Activated T-cell treated with anti-CD3 and anti-CD28 coated beads, Interleukin-2, amount 50 U/mL, for 48 hours (primary cell): Measurements from ENCODE around the gene SUCO.

ENCODE experiments used
- DNase-seq, 2 experiments: peaks; one replicate each; pipeline ENCODE4 v3.0.0-alpha.2; 2020

SUCO gene

GRCh38 chr1:172515927-172516326 lies 17.0 kb upstream of the SUCO start:
- no peak for DNase-seq

- DNase-seq, result no peak
Measured at GRCh38 chr1:172517081-172517480, 15.9 kb upstream of the SUCO start.

- no peak for DNase-seq
Measured at GRCh38 chr1:172517545-172517944, 15.4 kb upstream of the SUCO start.

GRCh38 chr1:172529304-172529703 lies 3.6 kb upstream of the SUCO start:
- DNase-seq, result no peak

- DNase-seq, result no peak
Measured at GRCh38 chr1:172530000-172530399, 3.0 kb upstream of the SUCO start.

GRCh38 chr1:172531412-172532182 lies 1.4 kb upstream of the SUCO start:
- no peak for DNase-seq

- DNase-seq, result peak; percentile 85 to 86
Measured at GRCh38 chr1:172532183-172532699, 709 bp upstream of the SUCO start.

- peak in 1 of 2 experiments; percentile 59 for DNase-seq
Measured at GRCh38 chr1:172533513-172534151, 682 bp downstream of the SUCO start.

GRCh38 chr1:172536256-172536655 lies 3.3 kb downstream of the SUCO start:
- DNase-seq, result no peak

- no peak for DNase-seq
Measured at GRCh38 chr1:172537366-172537765, 4.4 kb downstream of the SUCO start.

- no peak for DNase-seq
Measured at GRCh38 chr1:172537827-172538391, 5.0 kb downstream of the SUCO start.

GRCh38 chr1:172540635-172541034 lies 7.7 kb downstream of the SUCO start:
- DNase-seq, result no peak

GRCh38 chr1:172544481-172545104 lies 11.6 kb downstream of the SUCO start:
- no peak for DNase-seq

GRCh38 chr1:172545396-172546004 lies 12.6 kb downstream of the SUCO start:
- DNase-seq, result no peak

GRCh38 chr1:172547071-172547470 lies 14.1 kb downstream of the SUCO start:
- DNase-seq, result no peak

GRCh38 chr1:172549621-172550280 lies 16.8 kb downstream of the SUCO start:
- no peak for DNase-seq

- DNase-seq, result no peak
Measured at GRCh38 chr1:172551279-172551678, 18.3 kb downstream of the SUCO start.

- DNase-seq, result no peak
Measured at GRCh38 chr1:172554915-172555314, 22.0 kb downstream of the SUCO start.

- DNase-seq, result no peak
Measured at GRCh38 chr1:172556461-172556860, 23.5 kb downstream of the SUCO start.

GRCh38 chr1:172557270-172557669 lies 24.3 kb downstream of the SUCO start:
- no peak for DNase-seq

GRCh38 chr1:172559572-172560210 lies 26.7 kb downstream of the SUCO start:
- DNase-seq, result no peak

GRCh38 chr1:172561252-172561651 lies 28.3 kb downstream of the SUCO start:
- no peak for DNase-seq
